ENCODE data around the gene RBMS1.

DNA sequence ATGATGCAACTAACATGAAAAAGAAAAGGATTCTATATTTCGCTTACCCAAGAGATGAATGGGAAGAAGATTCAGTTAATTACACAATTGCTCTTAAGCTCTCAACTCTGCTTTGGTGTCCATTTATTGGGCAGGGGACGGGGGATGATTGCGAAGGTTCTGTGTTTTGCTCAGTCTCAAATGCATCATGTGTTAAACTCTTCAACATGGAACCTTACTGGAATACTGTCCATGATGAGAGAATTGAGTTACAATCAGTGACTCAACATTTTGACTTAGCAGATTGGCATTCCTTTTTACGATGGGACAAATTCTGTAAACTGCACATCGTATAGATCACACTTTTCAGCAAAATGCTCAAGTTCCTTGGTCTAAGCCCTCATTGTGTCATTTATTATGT lies 135.6 kb downstream of the RBMS1 start:
- TF ChIP-seq POLR2AphosphoS5 (IDR thresholded peaks at IDR 0.05; ENCODE audit: low read depth, low read length): no peak
- no peak for TF ChIP-seq SMAD1 (CRISPR knock-in tag; IDR thresholded peaks at IDR 0.05; ENCODE audit: borderline replicate concordance, low read depth)
- TF ChIP-seq, protein P1, sequence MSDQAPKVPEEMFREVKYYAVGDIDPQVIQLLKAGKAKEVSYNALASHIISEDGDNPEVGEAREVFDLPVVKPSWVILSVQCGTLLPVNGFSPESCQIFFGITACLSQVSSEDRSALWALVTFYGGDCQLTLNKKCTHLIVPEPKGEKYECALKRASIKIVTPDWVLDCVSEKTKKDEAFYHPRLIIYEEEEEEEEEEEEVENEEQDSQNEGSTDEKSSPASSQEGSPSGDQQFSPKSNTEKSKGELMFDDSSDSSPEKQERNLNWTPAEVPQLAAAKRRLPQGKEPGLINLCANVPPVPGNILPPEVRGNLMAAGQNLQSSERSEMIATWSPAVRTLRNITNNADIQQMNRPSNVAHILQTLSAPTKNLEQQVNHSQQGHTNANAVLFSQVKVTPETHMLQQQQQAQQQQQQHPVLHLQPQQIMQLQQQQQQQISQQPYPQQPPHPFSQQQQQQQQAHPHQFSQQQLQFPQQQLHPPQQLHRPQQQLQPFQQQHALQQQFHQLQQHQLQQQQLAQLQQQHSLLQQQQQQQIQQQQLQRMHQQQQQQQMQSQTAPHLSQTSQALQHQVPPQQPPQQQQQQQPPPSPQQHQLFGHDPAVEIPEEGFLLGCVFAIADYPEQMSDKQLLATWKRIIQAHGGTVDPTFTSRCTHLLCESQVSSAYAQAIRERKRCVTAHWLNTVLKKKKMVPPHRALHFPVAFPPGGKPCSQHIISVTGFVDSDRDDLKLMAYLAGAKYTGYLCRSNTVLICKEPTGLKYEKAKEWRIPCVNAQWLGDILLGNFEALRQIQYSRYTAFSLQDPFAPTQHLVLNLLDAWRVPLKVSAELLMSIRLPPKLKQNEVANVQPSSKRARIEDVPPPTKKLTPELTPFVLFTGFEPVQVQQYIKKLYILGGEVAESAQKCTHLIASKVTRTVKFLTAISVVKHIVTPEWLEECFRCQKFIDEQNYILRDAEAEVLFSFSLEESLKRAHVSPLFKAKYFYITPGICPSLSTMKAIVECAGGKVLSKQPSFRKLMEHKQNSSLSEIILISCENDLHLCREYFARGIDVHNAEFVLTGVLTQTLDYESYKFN (CRISPR knock-in tag; conservative IDR thresholded peaks at IDR 0.05): no peak
- TF ChIP-seq RAD21 (CRISPR knock-in tag; IDR thresholded peaks at IDR 0.05): no peak
- TF ChIP-seq, protein P2, sequence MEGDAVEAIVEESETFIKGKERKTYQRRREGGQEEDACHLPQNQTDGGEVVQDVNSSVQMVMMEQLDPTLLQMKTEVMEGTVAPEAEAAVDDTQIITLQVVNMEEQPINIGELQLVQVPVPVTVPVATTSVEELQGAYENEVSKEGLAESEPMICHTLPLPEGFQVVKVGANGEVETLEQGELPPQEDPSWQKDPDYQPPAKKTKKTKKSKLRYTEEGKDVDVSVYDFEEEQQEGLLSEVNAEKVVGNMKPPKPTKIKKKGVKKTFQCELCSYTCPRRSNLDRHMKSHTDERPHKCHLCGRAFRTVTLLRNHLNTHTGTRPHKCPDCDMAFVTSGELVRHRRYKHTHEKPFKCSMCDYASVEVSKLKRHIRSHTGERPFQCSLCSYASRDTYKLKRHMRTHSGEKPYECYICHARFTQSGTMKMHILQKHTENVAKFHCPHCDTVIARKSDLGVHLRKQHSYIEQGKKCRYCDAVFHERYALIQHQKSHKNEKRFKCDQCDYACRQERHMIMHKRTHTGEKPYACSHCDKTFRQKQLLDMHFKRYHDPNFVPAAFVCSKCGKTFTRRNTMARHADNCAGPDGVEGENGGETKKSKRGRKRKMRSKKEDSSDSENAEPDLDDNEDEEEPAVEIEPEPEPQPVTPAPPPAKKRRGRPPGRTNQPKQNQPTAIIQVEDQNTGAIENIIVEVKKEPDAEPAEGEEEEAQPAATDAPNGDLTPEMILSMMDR (CRISPR knock-in tag; IDR thresholded peaks at IDR 0.05): no peak
- no peak for TF ChIP-seq MXI1 (IDR thresholded peaks at IDR 0.05; ENCODE audit: borderline replicate concordance, low read depth, low read length)
- TF ChIP-seq, protein P3, sequence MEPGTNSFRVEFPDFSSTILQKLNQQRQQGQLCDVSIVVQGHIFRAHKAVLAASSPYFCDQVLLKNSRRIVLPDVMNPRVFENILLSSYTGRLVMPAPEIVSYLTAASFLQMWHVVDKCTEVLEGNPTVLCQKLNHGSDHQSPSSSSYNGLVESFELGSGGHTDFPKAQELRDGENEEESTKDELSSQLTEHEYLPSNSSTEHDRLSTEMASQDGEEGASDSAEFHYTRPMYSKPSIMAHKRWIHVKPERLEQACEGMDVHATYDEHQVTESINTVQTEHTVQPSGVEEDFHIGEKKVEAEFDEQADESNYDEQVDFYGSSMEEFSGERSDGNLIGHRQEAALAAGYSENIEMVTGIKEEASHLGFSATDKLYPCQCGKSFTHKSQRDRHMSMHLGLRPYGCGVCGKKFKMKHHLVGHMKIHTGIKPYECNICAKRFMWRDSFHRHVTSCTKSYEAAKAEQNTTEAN (CRISPR knock-in tag; conservative IDR thresholded peaks at IDR 0.05): no peak
- TF ChIP-seq, protein P4, sequence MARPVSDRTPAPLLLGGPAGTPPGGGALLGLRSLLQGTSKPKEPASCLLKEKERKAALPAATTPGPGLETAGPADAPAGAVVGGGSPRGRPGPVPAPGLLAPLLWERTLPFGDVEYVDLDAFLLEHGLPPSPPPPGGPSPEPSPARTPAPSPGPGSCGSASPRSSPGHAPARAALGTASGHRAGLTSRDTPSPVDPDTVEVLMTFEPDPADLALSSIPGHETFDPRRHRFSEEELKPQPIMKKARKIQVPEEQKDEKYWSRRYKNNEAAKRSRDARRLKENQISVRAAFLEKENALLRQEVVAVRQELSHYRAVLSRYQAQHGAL (CRISPR knock-in tag; IDR thresholded peaks at IDR 0.05; ENCODE audit: not compliant biosample characterization): no peak
- TF ChIP-seq, protein P5, sequence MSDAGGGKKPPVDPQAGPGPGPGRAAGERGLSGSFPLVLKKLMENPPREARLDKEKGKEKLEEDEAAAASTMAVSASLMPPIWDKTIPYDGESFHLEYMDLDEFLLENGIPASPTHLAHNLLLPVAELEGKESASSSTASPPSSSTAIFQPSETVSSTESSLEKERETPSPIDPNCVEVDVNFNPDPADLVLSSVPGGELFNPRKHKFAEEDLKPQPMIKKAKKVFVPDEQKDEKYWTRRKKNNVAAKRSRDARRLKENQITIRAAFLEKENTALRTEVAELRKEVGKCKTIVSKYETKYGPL (CRISPR knock-in tag; IDR thresholded peaks at IDR 0.05): no peak

Measured in HepG2 (cell line).